ENCODE data around the gene PLOD3. TPM values are rescaled to one million over a fixed set of nuclear protein-coding genes. Genes with fewer than 3 reads are reported as not detected.

Gene PLOD3
- total and polyA plus RNA-seq, 2 of the 8 experiments (the other 6 are each of a cell fraction or from before 2014, with no cell fraction given), result 28.4 to 47.2 TPM

- TF ChIP-seq BCL11A (IDR thresholded peaks at IDR 0.05; ENCODE audit: low read depth in 2 of 2, low read length in 2 of 2), result no peak
- TF ChIP-seq ATF3 (IDR thresholded peaks at IDR 0.05; ENCODE audit: insufficient read depth, low read depth, low read length), result no peak
- TF ChIP-seq E2F6 (IDR thresholded peaks at IDR 0.05), result no peak
- no peak for TF ChIP-seq EP300 (IDR thresholded peaks at IDR 0.05; ENCODE audit: borderline replicate concordance in 1 of 2, low read depth in 2 of 2, low read length in 2 of 2)
- no peak for TF ChIP-seq JUN (IDR thresholded peaks at IDR 0.05; ENCODE audit: low read depth, low read length)
- no peak for TF ChIP-seq RNF2 (IDR thresholded peaks at IDR 0.05; ENCODE audit: borderline replicate concordance, low read depth, low read length, missing control alignments, poor library complexity, severe bottlenecking)
- TF ChIP-seq ASH2L (IDR thresholded peaks at IDR 0.05; ENCODE audit: low read length), result no peak
Observed at GRCh38 chr7:101177644-101178043, 39.7 kb downstream of the PLOD3 start (continued).
